Measurements from ENCODE around the gene ITIH4.

ITIH4 gene

GRCh38 chr3:52800079-52800478, 30.4 kb downstream of the ITIH4 start:
- TF ChIP-seq ZNF366 (tag by site-specific recombination; conservative IDR thresholded peaks at IDR 0.05), result no peak
- POLR2A ChIA-PET, result no interaction called here

GRCh38 chr3:52798978-52799476, 31.4 kb downstream of the ITIH4 start:
- H3K27ac ChIP-seq (ENCODE audit: extremely low read depth, low read depth, low read length), result no peak overlapping the region
- POLR2A ChIA-PET, result interaction anchor here (0.8 kb wide), 1 partner anchor 28 kb away, joined by 5 read pairs; the partner anchor contains the start of gene NEK4
- TF ChIP-seq ZNF747 (tag by site-specific recombination; IDR thresholded peaks at IDR 0.05) (no peak), ZNF37A (tag by site-specific recombination; IDR thresholded peaks at IDR 0.05) (no peak), ZBTB49 (tag by site-specific recombination; IDR thresholded peaks at IDR 0.05; ENCODE audit: low read depth) (no peak), ZNF433 (tag by site-specific recombination; IDR thresholded peaks at IDR 0.05; ENCODE audit: low read depth) (no peak), ZEB2 (tag by site-specific recombination; IDR thresholded peaks at IDR 0.05) (no peak), MYNN (tag by site-specific recombination; IDR thresholded peaks at IDR 0.05; ENCODE audit: borderline replicate concordance) (no peak), ZNF10 (tag by site-specific recombination; IDR thresholded peaks at IDR 0.05) (no peak), ZNF354C (tag by site-specific recombination; IDR thresholded peaks at IDR 0.05; ENCODE audit: borderline replicate concordance, low read depth) (no peak), ZNF280D (tag by site-specific recombination; IDR thresholded peaks at IDR 0.05) (no peak), ZSCAN16 (tag by site-specific recombination; IDR thresholded peaks at IDR 0.05) (no peak), ZNF140 (tag by site-specific recombination; IDR thresholded peaks at IDR 0.05) (no peak), YY2 (tag by site-specific recombination; IDR thresholded peaks at IDR 0.05) (no peak), ZSCAN4 (tag by site-specific recombination; IDR thresholded peaks at IDR 0.05) (no peak), ZNF398 (tag by site-specific recombination; IDR thresholded peaks at IDR 0.05) (no peak), ZNF423 (tag by site-specific recombination; IDR thresholded peaks at IDR 0.05) (no peak), BCL11B (tag by site-specific recombination; IDR thresholded peaks at IDR 0.05; ENCODE audit: low read depth) (no peak), KLF7 (tag by site-specific recombination; IDR thresholded peaks at IDR 0.05; ENCODE audit: borderline replicate concordance) (no peak), ZNF133 (tag by site-specific recombination; IDR thresholded peaks at IDR 0.05) (no peak)
- CTCF ChIA-PET, result interaction anchor here (0.6 to 2.0 kb wide), 11 partner anchors 9 to 270 kb away, joined by 3 to 9 read pairs (median 4); no protein-coding TSS in a partner anchor
- no peaks in the 10 kb centered on the region for H3K9me3 ChIP-seq (ENCODE audit: control insufficient read depth, insufficient read depth, low read depth, low read length)
- H3K36me3 ChIP-seq (ENCODE audit: control insufficient read depth in 2 of 2, insufficient read depth in 1 of 2, low read length in 2 of 2), result no peaks in the 10 kb centered on the region
- no peaks in the 10 kb centered on the region for H3K4me1 ChIP-seq (ENCODE audit: control insufficient read depth, insufficient read depth, low read length)
- no peak overlapping the region for H3K4me3 ChIP-seq (ENCODE audit: low read depth, low read length)

More at GRCh38 chr3:52800079-52800478, 30.4 kb downstream of the ITIH4 start:
- Histone ChIP-seq H3K36me3 (ENCODE audit: control insufficient read depth in 2 of 2, insufficient read depth in 1 of 2, low read length in 2 of 2) (no peaks in the 10 kb centered on the region), H3K4me1 (ENCODE audit: control insufficient read depth, insufficient read depth, low read length) (no peaks in the 10 kb centered on the region), H3K27ac (ENCODE audit: extremely low read depth, low read depth, low read length) (no peak overlapping the region), H3K9me3 (ENCODE audit: control insufficient read depth, insufficient read depth, low read depth, low read length) (no peaks in the 10 kb centered on the region), H3K4me3 (ENCODE audit: low read depth, low read length) (no peak overlapping the region)
- CTCF ChIA-PET, result interaction anchor here (0.6 to 2.0 kb wide), 5 partner anchors 11 to 336 kb away, joined by 3 to 9 read pairs (median 4); no protein-coding TSS in a partner anchor

All from HEK293 (cell line).